Mononuclear cell (primary cell): ENCODE results near the gene HLA-E. TPM values are rescaled to one million over a fixed set of nuclear protein-coding genes. Genes with fewer than 3 reads are reported as not detected.

Experiments
- H3K27me3 ChIP-seq: 2 replicates; pipeline ENCODE4 v1.6.0; 2011; ENCODE audit warnings: low read length, control low read depth; ENCODE audit not compliant: insufficient read depth
- H3K4me1 ChIP-seq: 2 replicates; pipeline ENCODE4 v1.5.1; 2011; ENCODE audit warnings: mild to moderate bottlenecking, low read length, control low read depth; ENCODE audit not compliant: insufficient read depth
- H3K4me3 ChIP-seq: 2 replicates; pipeline ENCODE4 v1.5.1; 2011; ENCODE audit warnings: mild to moderate bottlenecking, low read length, moderate library complexity
- H3K9me3 ChIP-seq: 2 replicates; pipeline ENCODE4 v1.5.1; 2011; ENCODE audit warnings: low read depth, mild to moderate bottlenecking, control low read depth, low read length
- total RNA-seq: library from RNA; depleted of rRNA; stranded (reverse); fragments of >200 nt; gene quantifications from one replicate; pipeline ENCODE4 v1.2.3, GENCODE V29; 2012

The HLA-E gene
- total RNA-seq, result 1,812 TPM

DNA sequence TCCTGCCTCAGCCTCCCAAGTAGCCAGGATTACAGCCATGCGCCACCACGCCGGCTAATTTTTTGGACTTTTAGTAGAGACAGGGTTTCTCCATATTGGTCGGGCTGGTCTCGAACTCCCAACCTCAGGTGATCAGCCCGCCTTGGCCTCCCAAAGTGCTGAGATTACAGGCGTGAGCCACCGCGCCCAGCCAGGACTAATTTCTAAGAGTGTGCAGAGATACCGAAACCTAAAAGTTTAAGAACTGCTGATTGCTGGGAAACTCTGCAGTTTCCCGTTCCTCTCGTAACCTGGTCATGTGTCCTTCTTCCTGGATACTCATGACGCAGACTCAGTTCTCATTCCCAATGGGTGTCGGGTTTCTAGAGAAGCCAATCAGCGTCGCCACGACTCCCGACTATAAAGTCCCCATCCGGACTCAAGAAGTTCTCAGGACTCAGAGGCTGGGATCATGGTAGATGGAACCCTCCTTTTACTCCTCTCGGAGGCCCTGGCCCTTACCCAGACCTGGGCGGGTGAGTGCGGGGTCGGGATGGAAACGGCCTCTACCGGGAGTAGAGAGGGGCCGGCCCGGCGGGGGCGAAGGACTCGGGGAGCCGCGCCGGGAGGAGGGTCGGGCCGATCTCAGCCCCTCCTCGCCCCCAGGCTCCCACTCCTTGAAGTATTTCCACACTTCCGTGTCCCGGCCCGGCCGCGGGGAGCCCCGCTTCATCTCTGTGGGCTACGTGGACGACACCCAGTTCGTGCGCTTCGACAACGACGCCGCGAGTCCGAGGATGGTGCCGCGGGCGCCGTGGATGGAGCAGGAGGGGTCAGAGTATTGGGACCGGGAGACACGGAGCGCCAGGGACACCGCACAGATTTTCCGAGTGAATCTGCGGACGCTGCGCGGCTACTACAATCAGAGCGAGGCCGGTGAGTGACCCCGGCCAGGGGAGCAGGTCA is at the start of gene HLA-E:
TSS of gene HLA-E (plus strand) at position 429 of the 945 bp plus-strand sequence. CDS start at position 452, 23 bp downstream.
- H3K27me3 ChIP-seq, result no peaks in the 10 kb centered on the region
- H3K4me1 ChIP-seq, result peaks cover 44% of the 10 kb centered on the region
- peak within 1 kb of the TSS; percentile 100 for H3K4me3 ChIP-seq

DNA sequence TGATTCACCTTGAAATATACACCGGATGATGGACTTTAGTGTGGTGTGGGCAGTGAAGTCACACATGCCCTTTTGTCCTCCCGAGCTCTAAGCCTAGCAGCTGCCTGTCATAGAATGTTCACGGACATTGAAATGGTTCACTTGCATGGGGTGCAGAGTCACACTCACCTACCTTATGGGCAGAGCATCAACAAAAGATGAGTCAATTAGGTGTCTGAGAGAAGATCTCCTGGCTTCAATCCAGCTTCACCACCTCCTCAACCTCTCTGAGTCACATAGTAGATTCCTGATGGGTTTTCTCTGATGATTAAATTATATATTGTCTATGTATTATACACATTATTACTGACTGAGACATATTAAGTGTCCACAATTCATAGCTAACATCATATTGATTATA is 48.1 kb upstream of the HLA-E start:
- H3K27me3 ChIP-seq, result peaks cover 92% of the 10 kb centered on the region
- no peaks in the 10 kb centered on the region for H3K4me1 ChIP-seq
- no peak overlapping the region for H3K4me3 ChIP-seq
- no peaks in the 10 kb centered on the region for H3K9me3 ChIP-seq

More for the DNA sequence above, at the start of gene HLA-E:
- no peaks in the 10 kb centered on the region for H3K9me3 ChIP-seq

DNA sequence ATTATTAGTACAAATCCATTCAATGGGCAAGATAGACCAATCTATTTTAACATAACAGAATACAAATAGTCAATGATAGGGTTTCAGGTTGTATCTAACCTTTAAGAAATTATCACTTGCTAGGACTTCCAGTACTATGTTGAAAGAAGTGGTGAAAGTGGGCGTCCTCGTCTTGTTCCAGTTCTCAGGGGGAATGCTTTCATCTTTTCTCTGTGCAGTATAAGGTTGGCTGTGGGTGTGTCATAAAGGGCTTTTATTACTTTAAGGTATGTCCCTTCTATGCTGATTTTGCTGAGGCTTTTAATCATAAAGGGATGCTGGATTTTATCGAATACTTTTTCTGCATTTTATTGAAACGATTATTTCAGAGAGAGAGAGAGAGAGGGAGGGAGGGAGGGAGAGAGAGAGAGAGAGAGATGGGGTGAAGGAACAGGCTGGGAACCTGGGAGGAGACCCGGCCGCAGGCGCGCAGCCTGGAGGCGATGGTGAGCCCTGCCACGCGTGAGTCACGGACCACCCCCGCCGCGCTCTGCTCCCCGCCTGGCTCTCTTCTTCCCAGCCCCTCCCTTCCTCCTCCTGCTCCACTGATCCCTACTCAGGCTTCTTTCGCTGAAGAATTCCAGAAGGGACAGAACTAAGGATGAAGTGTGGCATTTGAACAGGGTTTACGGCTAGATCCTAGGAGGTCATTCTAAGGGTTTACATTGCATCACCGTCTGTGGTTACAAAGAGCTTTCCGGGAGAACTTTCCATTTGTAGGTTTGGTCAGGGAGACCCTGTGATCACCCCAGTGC is 45.5 kb upstream of the HLA-E start:
- H3K27me3 ChIP-seq, result peaks cover 98% of the 10 kb centered on the region
- H3K4me3 ChIP-seq, result no peak overlapping the region
- no peaks in the 10 kb centered on the region for H3K4me1 ChIP-seq
- H3K9me3 ChIP-seq, result no peaks in the 10 kb centered on the region

DNA sequence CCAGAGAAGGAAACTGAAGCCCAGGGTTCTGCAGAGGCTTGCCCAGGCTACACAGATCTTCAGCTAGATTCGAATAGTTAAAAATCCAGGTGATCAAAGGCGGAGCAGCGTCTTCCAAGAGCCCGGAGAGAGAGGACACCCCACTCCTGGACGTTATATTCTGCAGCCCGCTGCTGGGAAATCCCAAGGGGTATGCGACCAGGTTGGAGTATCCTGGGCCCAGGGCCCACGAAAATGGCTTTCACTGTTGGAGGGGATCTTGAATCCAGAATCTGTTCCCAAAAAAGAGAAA is 44.9 kb upstream of the HLA-E start:
- Histone ChIP-seq H3K4me3 (no peak overlapping the region), H3K27me3 (peaks cover 98% of the 10 kb centered on the region), H3K9me3 (no peaks in the 10 kb centered on the region), H3K4me1 (no peaks in the 10 kb centered on the region)

DNA sequence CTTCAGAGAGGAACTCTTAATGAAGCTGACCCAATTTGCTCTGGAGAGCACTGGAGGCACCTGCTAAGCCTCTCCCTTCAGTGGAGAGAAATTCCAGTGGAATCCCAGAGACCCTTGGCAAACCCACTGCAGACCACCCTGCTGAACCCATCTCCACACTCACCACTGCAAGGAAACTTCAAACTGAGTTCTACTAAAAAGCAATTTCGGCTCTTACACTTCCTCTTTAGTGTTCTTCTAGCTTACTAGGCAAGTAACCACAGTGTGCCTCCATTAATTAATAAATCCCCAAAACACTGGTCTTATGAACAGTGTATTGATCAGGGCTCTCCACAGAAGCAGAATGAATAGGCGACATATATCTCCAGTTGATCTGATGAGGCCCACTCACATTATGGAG is 43.0 kb upstream of the HLA-E start:
- Histone ChIP-seq H3K4me1 (peaks cover 13% of the 10 kb centered on the region), H3K9me3 (no peaks in the 10 kb centered on the region), H3K4me3 (no peak overlapping the region), H3K27me3 (peaks cover 100% of the 10 kb centered on the region)

DNA sequence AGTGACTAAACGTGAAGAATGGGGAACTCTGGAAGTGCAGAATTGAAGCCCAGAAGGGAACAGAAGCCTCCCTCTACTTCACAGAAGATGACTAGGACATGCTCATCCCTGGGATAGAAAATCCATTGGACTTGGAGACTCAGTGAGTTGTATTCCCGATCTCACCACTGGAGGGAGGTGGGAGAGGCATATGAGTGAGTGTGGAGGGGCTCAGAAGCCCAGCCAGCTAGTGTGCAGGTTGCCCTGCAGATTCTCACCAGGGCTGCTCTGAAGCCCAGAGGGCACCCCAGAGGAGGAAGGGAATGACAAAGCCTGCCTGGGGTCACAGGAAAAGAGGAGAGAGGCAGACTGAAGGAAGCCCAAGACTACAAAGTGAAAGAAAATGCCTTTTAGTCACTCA is 42.1 kb upstream of the HLA-E start:
- peaks cover 23% of the 10 kb centered on the region for H3K4me1 ChIP-seq
- peaks cover 100% of the 10 kb centered on the region for H3K27me3 ChIP-seq
- H3K9me3 ChIP-seq, result no peaks in the 10 kb centered on the region
- H3K4me3 ChIP-seq, result no peak overlapping the region

DNA sequence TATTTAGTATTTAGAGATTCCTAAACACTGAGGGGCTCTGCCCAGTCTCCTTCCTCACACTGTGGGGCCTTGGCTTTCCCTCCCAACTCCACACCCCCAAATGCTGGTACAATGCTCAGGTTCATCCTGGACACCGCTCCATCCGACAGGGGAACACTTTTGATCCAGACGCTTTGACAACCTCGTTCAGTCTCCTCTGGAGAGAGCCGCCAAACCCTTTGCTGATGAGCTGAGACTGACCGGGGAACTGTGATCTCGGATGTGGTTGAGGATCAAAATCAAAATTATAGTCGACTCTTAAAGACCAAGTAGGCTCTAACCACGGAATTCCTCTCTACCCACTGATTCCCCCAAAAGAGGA is 38.8 kb upstream of the HLA-E start:
- Histone ChIP-seq H3K4me3 (no peak overlapping the region), H3K27me3 (peaks cover 99% of the 10 kb centered on the region), H3K9me3 (no peaks in the 10 kb centered on the region), H3K4me1 (peaks cover 40% of the 10 kb centered on the region)

DNA sequence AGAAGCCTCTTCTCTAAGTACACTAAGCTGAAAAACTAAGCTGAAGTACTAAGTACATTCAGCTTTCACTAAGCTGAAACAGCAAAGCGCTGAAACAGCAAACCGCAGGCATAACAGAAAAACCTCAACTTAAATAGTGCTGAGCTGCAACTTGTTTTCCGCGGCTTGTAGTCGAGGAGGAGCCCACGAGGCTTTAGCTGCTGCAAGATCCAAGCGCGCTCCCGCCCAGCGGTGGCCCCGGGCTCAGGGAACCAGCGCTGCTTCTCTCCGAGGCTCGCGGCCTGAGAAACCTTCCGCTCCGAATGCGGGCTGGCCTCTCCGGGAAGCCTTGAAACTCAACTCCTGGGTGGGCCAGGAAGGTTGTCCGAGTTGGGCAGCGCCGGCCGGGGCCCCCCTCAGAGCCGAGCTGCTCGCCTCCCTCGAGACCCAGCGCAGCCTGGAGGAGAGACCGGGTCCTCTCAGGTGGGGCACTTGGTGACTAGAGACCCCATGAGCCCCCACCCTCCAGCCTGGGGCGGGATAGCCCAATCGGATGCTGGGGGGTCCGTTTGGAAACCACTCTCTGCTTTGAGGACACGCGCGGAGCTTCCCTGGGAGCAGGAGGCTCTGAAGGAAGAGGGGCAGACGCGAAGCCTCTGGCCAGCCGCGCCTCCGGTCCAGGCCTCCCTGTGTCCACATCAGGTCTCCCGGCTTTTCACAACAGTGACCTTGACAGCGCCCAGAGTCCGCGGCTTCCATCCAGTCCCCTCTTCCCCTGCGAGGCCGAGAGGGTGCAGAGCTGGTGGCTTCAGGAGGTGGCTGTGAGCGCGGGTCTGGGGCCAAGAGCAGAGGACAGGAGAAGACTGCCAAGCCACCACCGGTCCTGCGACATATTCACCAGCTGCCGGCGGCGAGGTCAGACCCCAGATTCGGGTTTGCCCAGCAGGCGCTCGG is 38.1 kb upstream of the HLA-E start:
- Histone ChIP-seq H3K9me3 (no peaks in the 10 kb centered on the region), H3K27me3 (peaks cover 99% of the 10 kb centered on the region), H3K4me3 (no peak overlapping the region), H3K4me1 (peaks cover 40% of the 10 kb centered on the region)

DNA sequence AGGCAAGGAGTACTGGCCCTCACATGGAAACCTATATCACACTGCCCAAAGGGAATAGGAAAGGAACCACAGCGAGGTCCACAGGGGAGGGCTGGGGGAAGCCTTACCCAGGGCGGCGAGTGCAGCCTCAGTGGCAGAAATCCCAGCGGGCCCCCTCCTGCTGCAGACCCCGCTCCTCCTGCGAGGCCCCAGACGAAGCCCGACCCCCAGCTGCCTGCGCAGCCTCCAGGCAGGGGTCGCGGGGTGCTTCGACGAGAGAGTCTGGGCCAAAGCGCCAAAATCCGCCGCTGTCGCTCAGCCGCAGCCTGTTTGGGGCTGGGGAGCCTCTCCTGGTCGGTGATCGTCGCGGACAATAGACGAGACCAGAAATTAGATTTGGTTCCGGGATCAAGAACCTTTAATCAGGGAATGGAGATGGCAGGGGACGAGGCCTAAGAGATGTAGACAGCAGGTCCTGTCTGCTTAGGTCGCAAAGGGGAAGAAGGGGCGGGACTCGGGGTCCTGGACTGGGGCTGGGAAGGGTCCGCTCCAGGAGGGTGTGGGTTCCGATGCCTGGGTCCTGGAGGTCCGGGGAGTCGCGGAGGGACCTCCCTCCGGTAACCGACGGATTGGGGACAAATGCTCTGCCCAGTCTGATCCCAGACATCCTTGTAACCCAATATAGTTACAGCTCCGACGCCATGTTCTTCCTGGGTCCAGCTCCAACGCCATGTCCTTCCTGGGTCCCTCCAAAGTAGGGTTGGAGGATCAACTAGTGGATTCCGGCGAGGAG is 36.4 kb upstream of the HLA-E start:
- Histone ChIP-seq H3K27me3 (peaks cover 99% of the 10 kb centered on the region), H3K4me1 (peaks cover 40% of the 10 kb centered on the region), H3K4me3 (no peak overlapping the region), H3K9me3 (no peaks in the 10 kb centered on the region)

DNA sequence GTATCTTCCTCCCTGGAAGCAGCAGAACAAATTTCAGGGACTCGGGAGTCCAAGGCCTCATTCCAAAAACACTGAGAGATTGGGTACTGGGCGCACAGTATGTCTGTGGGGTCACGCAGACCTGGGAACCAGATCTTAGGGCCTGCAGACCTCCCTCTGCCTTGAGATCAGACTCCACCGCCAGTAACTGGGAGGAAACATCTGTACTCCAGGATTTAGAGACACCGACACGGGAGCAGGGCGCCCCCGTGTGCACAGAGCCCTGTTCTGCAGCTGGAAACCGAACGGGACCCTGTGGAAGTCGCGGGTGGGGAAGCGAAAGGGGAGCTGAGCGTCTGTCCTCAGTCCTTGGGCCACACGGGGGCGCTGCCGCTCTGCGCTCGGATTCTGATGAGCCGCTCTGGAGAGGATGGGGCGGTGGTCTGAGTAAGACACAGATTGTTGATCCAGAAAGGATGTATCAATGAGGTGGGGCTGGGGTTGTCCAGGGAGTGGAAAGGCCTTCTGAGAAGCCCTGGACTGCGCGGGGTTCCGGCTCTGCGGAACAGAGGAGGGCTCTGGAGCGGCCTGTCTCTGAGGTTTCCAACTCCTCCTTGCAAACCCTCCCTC is 35.7 kb upstream of the HLA-E start:
- Histone ChIP-seq H3K27me3 (peaks cover 99% of the 10 kb centered on the region), H3K4me1 (peaks cover 40% of the 10 kb centered on the region), H3K9me3 (peaks cover 4% of the 10 kb centered on the region), H3K4me3 (no peak overlapping the region)

DNA sequence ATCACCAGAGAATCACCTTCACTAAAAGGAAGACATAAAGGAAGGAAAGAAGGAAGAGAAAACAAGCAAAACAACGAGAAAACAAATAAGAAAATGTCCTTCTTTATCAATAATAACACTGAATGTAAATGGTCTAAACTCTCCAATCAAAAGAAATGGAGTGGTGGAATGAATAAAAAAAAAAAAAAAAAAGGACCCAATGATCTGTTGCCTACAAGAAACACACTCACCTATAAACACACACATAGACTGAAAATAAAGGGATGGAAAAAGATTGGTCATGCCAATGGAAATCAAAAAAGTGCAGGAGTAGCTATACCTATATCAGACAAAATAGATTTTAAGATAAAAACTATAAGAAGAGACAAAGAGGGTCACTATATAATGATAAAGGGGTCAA is 30.2 kb upstream of the HLA-E start:
- H3K9me3 ChIP-seq, result peaks cover 13% of the 10 kb centered on the region
- H3K4me1 ChIP-seq, result peaks cover 15% of the 10 kb centered on the region
- no peak overlapping the region for H3K4me3 ChIP-seq
- peaks cover 100% of the 10 kb centered on the region for H3K27me3 ChIP-seq

DNA sequence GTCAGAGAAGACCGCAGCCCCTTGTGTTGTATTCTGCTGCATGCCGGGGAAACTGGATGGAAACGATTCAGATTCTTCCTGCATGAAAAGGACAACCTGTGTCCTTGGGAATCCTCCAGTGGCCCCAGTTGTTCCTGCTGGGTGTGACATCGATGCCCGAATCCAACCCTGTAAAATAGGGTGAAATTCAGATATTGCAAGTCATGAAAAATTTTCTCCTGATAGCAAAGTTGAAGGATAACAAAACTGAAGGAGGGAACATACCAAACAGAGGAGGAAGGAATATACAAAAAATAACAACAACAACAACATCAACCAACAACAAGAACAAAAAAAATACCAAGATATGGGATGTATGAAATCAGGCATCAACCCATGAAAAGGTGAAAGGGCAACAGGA is 28.3 kb upstream of the HLA-E start:
- Histone ChIP-seq H3K4me3 (no peak overlapping the region), H3K4me1 (peaks cover 25% of the 10 kb centered on the region), H3K9me3 (peaks cover 13% of the 10 kb centered on the region), H3K27me3 (peaks cover 100% of the 10 kb centered on the region)

DNA sequence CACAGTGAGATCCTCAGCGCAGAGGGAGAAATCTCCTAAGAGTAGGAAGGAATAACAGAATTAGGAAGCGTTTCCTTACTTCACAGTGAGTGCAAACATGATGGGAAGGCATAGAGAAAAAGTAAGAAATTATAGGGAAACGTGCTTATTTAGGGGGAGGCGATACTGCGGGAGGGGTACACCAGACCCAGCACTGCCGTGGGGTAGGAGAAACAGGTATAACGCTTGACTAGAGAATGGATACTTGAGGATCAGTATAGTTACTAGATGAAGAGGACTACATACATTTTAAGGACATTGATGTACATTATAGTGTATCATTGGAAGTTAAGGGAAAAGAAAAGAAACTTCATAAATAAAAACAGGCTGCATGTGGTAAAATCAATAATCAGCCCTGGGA is 26.8 kb upstream of the HLA-E start:
- Histone ChIP-seq H3K4me3 (no peak overlapping the region), H3K9me3 (peaks cover 13% of the 10 kb centered on the region), H3K27me3 (peaks cover 100% of the 10 kb centered on the region), H3K4me1 (peaks cover 38% of the 10 kb centered on the region)

DNA sequence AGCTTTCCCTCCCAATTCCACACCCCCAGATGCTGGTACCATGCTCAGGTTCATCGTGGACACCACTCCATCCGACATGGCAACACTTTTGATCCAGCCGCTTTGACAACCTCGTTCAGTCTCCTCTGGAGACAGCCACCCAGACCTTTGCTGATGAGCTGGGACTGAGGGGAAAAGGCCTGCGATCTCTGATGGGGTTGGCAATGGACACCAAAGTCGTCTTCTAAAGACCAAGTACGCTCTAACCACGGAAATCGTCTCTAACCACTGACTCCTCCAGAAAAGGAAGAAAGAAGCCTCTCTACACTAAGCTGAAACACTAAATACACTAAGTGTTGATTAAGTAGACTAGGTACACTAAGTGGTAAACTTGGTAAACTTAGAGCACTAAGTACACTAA is 26.1 kb upstream of the HLA-E start:
- H3K9me3 ChIP-seq, result peaks cover 11% of the 10 kb centered on the region
- no peak overlapping the region for H3K4me3 ChIP-seq
- peaks cover 38% of the 10 kb centered on the region for H3K4me1 ChIP-seq
- H3K27me3 ChIP-seq, result peaks cover 99% of the 10 kb centered on the region
